GM12864 (cell line): ENCODE data around the gene SYT2.

Source experiments
- DNase-seq: peaks from one replicate; pipeline ENCODE4 v3.0.0-alpha.2; 2011; ENCODE audit warnings: low read depth
- H3K4me3 ChIP-seq: 2 replicates; pipeline ENCODE4 v1.5.1; 2011; ENCODE audit warnings: mild to moderate bottlenecking, low read depth, low read length, control low read depth
- CTCF ChIP-seq: IDR thresholded peaks from 2 replicates; pipeline ENCODE4 v1.5.1; 2011; ENCODE audit warnings: low read depth, mild to moderate bottlenecking, moderate library complexity, low read length, control low read depth, inconsistent platforms; ENCODE audit errors: missing control alignments

The SYT2 gene

GRCh38 chr1:202679406-202680177 is 30.7 kb downstream of the SYT2 start:
- no peak overlapping the region for H3K4me3 ChIP-seq
- no peak for DNase-seq
- TF ChIP-seq CTCF = no peak

GRCh38 chr1:202677433-202677832 is 32.8 kb downstream of the SYT2 start:
- TF ChIP-seq CTCF = no peak
- no peak overlapping the region for H3K4me3 ChIP-seq
- DNase-seq = no peak

- TF ChIP-seq CTCF = no peak
Observed at GRCh38 chr1:202673531-202673930, 36.7 kb downstream of the SYT2 start.

GRCh38 chr1:202671399-202671798 is 38.9 kb downstream of the SYT2 start:
- no peak overlapping the region for H3K4me3 ChIP-seq
- no peak for DNase-seq
- TF ChIP-seq CTCF = no peak

More at GRCh38 chr1:202673531-202673930, 36.7 kb downstream of the SYT2 start:
- no peak overlapping the region for H3K4me3 ChIP-seq
- DNase-seq = no peak

- no peak for DNase-seq
- no peak for TF ChIP-seq CTCF
Observed at GRCh38 chr1:202665417-202665816, 44.8 kb downstream of the SYT2 start.

GRCh38 chr1:202664083-202664482 is 46.2 kb downstream of the SYT2 start:
- no peak for DNase-seq
- no peak overlapping the region for H3K4me3 ChIP-seq
- TF ChIP-seq CTCF = no peak

More at GRCh38 chr1:202665417-202665816, 44.8 kb downstream of the SYT2 start:
- H3K4me3 ChIP-seq = no peak overlapping the region

GRCh38 chr1:202663131-202663530 is 47.1 kb downstream of the SYT2 start:
- no peak for DNase-seq
- TF ChIP-seq CTCF = no peak
- H3K4me3 ChIP-seq = no peak overlapping the region
